ENCODE results near the gene TENT5C. TPM values are rescaled to one million over a fixed set of nuclear protein-coding genes. Genes with fewer than 3 reads are reported as not detected.

TENT5C gene
- polyA plus RNA-seq, 1 of the 3 experiments (the other 2 are of a cell fraction), result 0.90 TPM

- H3K27ac ChIP-seq (ENCODE audit: low read depth in 2 of 2, low read length in 1 of 2), result no peak overlapping the region
- WGBS (ENCODE audit: low lambda C conversion rate), result 81% methylated on average over 6 of the region's 6 CpGs
- no peaks in the 10 kb centered on the region for H4K20me1 ChIP-seq (ENCODE audit: insufficient read depth)
- POLR2A ChIA-PET, result no interaction called here
- H3K9me3 ChIP-seq, result no peaks in the 10 kb centered on the region
- no peak overlapping the region for H2AFZ ChIP-seq (ENCODE audit: low read depth)
- CTCF ChIA-PET, result interaction anchor here (1.1 to 1.5 kb wide), 2 partner anchors 11 to 125 kb away, joined by 3 read pairs; no protein-coding TSS in a partner anchor
- H3K79me2 ChIP-seq (ENCODE audit: insufficient read depth), result no peaks in the 10 kb centered on the region
- peaks cover 0 to 8% of the 10 kb centered on the region in 2 experiments; a peak in 1 of 4 replicates for H3K4me1 ChIP-seq (ENCODE audit: control insufficient read depth in 1 of 2, insufficient read depth in 2 of 2, low read depth in 1 of 2, low read length in 1 of 2)
- H3K4me2 ChIP-seq, result no peak overlapping the region
- DNase-seq, result no peak
- H3K36me3 ChIP-seq (replicated peaks in 1 of 2; ENCODE audit: control insufficient read depth in 1 of 2, insufficient read depth in 2 of 2, low read length in 1 of 2), result no peaks in the 10 kb centered on the region
- H3K27me3 ChIP-seq (ENCODE audit: insufficient read depth), result no peaks in the 10 kb centered on the region
- H3K4me3 ChIP-seq (ENCODE audit: low read depth in 2 of 2, low read length in 1 of 2), result no peak overlapping the region
- TF ChIP-seq RCOR1 (IDR thresholded peaks at IDR 0.05; ENCODE audit: low read length) (no peak), RAD21 (IDR thresholded peaks at IDR 0.05; ENCODE audit: low read length) (no peak), REST (IDR thresholded peaks at IDR 0.05; ENCODE audit: low read depth, low read length) (no peak), MXI1 (IDR thresholded peaks at IDR 0.05; ENCODE audit: low read depth, low read length) (no peak), JUND (IDR thresholded peaks at IDR 0.05) (no peak)
- TF ChIP-seq, protein P1, sequence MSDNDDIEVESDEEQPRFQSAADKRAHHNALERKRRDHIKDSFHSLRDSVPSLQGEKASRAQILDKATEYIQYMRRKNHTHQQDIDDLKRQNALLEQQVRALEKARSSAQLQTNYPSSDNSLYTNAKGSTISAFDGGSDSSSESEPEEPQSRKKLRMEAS (IDR thresholded peaks at IDR 0.05; ENCODE audit: low read depth), result no peak
- H3K9ac ChIP-seq, result no peak overlapping the region
- no peaks in the 10 kb centered on the region for H3F3A ChIP-seq (replicated peaks; ENCODE audit: insufficient read depth)
- no peaks in the 10 kb centered on the region for H3K9me2 ChIP-seq
Measured at GRCh38 chr1:117660271-117660965, 54.6 kb downstream of the TENT5C start.

GRCh38 chr1:117661027-117661426 lies 55.2 kb downstream of the TENT5C start:
- Histone ChIP-seq H3K4me1 (ENCODE audit: control insufficient read depth in 1 of 2, insufficient read depth in 2 of 2, low read depth in 1 of 2, low read length in 1 of 2) (peaks cover 0 to 8% of the 10 kb centered on the region in 2 experiments; a peak in 1 of 4 replicates), H2AFZ (ENCODE audit: low read depth) (no peak overlapping the region), H3F3A (replicated peaks; ENCODE audit: insufficient read depth) (no peaks in the 10 kb centered on the region), H3K9me2 (no peaks in the 10 kb centered on the region), H3K27ac (ENCODE audit: low read depth in 2 of 2, low read length in 1 of 2) (no peak overlapping the region), H3K9ac (no peak overlapping the region), H3K9me3 (no peaks in the 10 kb centered on the region), H3K36me3 (replicated peaks in 1 of 2; ENCODE audit: control insufficient read depth in 1 of 2, insufficient read depth in 2 of 2, low read length in 1 of 2) (no peaks in the 10 kb centered on the region), H3K27me3 (ENCODE audit: insufficient read depth) (no peaks in the 10 kb centered on the region), H3K4me2 (no peak overlapping the region), H4K20me1 (ENCODE audit: insufficient read depth) (no peaks in the 10 kb centered on the region), H3K79me2 (ENCODE audit: insufficient read depth) (no peaks in the 10 kb centered on the region), H3K4me3 (ENCODE audit: low read depth in 2 of 2, low read length in 1 of 2) (no peak overlapping the region)
- POLR2A ChIA-PET, result no interaction called here
- DNase-seq, result no peak
- 84% methylated on average over 6 of the region's 6 CpGs for WGBS (ENCODE audit: low lambda C conversion rate)
- CTCF ChIA-PET, result no interaction called here
- no peak for TF ChIP-seq TAF1 (IDR thresholded peaks at IDR 0.05; ENCODE audit: borderline replicate concordance, low read depth, low read length)
- no peak for TF ChIP-seq POLR2AphosphoS5 (IDR thresholded peaks at IDR 0.05; ENCODE audit: low read depth, low read length)
- TF ChIP-seq RAD21 (IDR thresholded peaks at IDR 0.05; ENCODE audit: low read length), result no peak
- TF ChIP-seq YY1 (IDR thresholded peaks at IDR 0.05; ENCODE audit: low read depth), result no peak
- no peak for TF ChIP-seq MEF2A (IDR thresholded peaks at IDR 0.05; ENCODE audit: borderline replicate concordance, low read depth)
- no peak for TF ChIP-seq JUND (IDR thresholded peaks at IDR 0.05)
- no peak for TF ChIP-seq RCOR1 (IDR thresholded peaks at IDR 0.05; ENCODE audit: low read length)
- TF ChIP-seq TEAD4 (IDR thresholded peaks at IDR 0.05; ENCODE audit: borderline replicate concordance, insufficient read depth), result no peak
- TF ChIP-seq, protein P2, sequence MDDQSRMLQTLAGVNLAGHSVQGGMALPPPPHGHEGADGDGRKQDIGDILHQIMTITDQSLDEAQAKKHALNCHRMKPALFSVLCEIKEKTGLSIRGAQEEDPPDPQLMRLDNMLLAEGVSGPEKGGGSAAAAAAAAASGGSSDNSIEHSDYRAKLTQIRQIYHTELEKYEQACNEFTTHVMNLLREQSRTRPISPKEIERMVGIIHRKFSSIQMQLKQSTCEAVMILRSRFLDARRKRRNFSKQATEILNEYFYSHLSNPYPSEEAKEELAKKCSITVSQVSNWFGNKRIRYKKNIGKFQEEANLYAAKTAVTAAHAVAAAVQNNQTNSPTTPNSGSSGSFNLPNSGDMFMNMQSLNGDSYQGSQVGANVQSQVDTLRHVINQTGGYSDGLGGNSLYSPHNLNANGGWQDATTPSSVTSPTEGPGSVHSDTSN (IDR thresholded peaks at IDR 0.05), result no peak
- TF ChIP-seq SMC3 (IDR thresholded peaks at IDR 0.05; ENCODE audit: low read depth, low read length), result no peak
- TF ChIP-seq GABPA (IDR thresholded peaks at IDR 0.05; ENCODE audit: low read depth), result no peak
- no peak for TF ChIP-seq SIN3A (IDR thresholded peaks at IDR 0.05; ENCODE audit: borderline replicate concordance, low read depth, low read length)
- TF ChIP-seq, protein P3, sequence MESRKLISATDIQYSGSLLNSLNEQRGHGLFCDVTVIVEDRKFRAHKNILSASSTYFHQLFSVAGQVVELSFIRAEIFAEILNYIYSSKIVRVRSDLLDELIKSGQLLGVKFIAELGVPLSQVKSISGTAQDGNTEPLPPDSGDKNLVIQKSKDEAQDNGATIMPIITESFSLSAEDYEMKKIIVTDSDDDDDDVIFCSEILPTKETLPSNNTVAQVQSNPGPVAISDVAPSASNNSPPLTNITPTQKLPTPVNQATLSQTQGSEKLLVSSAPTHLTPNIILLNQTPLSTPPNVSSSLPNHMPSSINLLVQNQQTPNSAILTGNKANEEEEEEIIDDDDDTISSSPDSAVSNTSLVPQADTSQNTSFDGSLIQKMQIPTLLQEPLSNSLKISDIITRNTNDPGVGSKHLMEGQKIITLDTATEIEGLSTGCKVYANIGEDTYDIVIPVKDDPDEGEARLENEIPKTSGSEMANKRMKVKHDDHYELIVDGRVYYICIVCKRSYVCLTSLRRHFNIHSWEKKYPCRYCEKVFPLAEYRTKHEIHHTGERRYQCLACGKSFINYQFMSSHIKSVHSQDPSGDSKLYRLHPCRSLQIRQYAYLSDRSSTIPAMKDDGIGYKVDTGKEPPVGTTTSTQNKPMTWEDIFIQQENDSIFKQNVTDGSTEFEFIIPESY (IDR thresholded peaks at IDR 0.05; ENCODE audit: borderline replicate concordance, low read depth), result no peak
- no peak for TF ChIP-seq CTCF (IDR thresholded peaks at IDR 0.05)
